IMR-90 (cell line): ENCODE data around the gene FOXL1. TPM values are rescaled to one million over a fixed set of nuclear protein-coding genes. Genes with fewer than 3 reads are reported as not detected.
A peak's percentile ranks its signal among the peaks of the same experiment; 100 is the strongest.

Source experiments
- ATAC-seq: fragments of 200-7000 bp; cut with Tn5 transposase; 2 replicates; pipeline ENCODE4 v1.9.1; 2020; ENCODE audit warnings: low read depth, mild to moderate bottlenecking, moderate library complexity
- BruUV-seq: library from RNA; stranded (reverse); fragments of 400-500 nt; replicated peaks from 2 replicates; lab custom pipeline; 2021; lab: Mats Ljungman, UMichigan
- CTCF ChIA-PET: fragments of 300-600 bp; formaldehyde crosslinking; extraction: SDS; loops from one replicate; lab custom pipeline; 2021; ENCODE audit warnings: antibody characterized with exemption; lab: Yijun Ruan, JAX
- POLR2A ChIA-PET: fragments of 300-600 bp; sonication (Branson Sonifier 250); formaldehyde crosslinking; loops from one replicate; lab custom pipeline; 2022; ENCODE audit warnings: antibody characterized with exemption; ENCODE audit not compliant: unreplicated experiment; lab: Charles Lee
- DNase-seq: peaks from one replicate; pipeline ENCODE4 v3.0.0; 2013
- H2AFZ ChIP-seq: replicated peaks from 2 replicates; pipeline ENCODE3; 2013; ENCODE audit warnings: low read length, mild to moderate bottlenecking; ENCODE audit not compliant: poor library complexity
- H2AK5ac ChIP-seq: 2 replicates; pipeline ENCODE4 v1.6.1; 2013; ENCODE audit warnings: low read depth, low read length, inconsistent platforms
- H2AK9ac ChIP-seq: replicated peaks from 2 replicates; pipeline ENCODE3; 2013; ENCODE audit warnings: mild to moderate bottlenecking, low read depth, low read length, moderate library complexity; ENCODE audit not compliant: poor library complexity
- H2BK120ac ChIP-seq: 2 replicates; pipeline ENCODE4 v1.6.1; 2013; ENCODE audit warnings: low read depth, low read length, inconsistent platforms
- H2BK15ac ChIP-seq: 3 replicates; pipeline ENCODE4 v1.6.1; 2013; ENCODE audit warnings: low read depth, low read length, inconsistent platforms
- H2BK20ac ChIP-seq: 2 replicates; pipeline ENCODE4 v1.6.1; 2013; ENCODE audit warnings: low read depth, mild to moderate bottlenecking, inconsistent platforms, low read length, moderate library complexity
- H2BK5ac ChIP-seq: 2 replicates; pipeline ENCODE4 v1.6.1; 2013; ENCODE audit warnings: mild to moderate bottlenecking, low read depth, low read length, inconsistent platforms; ENCODE audit not compliant: poor library complexity, severe bottlenecking
- H3K14ac ChIP-seq: replicated peaks from 2 replicates; pipeline ENCODE4 v1.6.1; 2013; ENCODE audit warnings: low read depth, low read length, inconsistent platforms
- H3K18ac ChIP-seq: 2 replicates; pipeline ENCODE4 v1.6.1; 2013; ENCODE audit warnings: low read depth, low read length, control low read depth
- H3K23ac ChIP-seq: 2 replicates; pipeline ENCODE4 v1.6.1; 2013; ENCODE audit warnings: low read depth, low read length, inconsistent platforms
- H3K27ac ChIP-seq: 2 replicates; pipeline ENCODE4 v1.5.1; 2013; ENCODE audit warnings: mild to moderate bottlenecking, control low read depth, low read length; ENCODE audit not compliant: insufficient read depth
- H3K27me3 ChIP-seq: 2 replicates; pipeline ENCODE4 v1.6.1; 2013; ENCODE audit warnings: low read length; ENCODE audit not compliant: control insufficient read depth, insufficient read depth
- H3K36me3 ChIP-seq: 2 replicates; pipeline ENCODE4 v1.6.1; 2013; ENCODE audit warnings: low read length, mixed read lengths; ENCODE audit not compliant: control insufficient read depth, insufficient read depth
- H3K4ac ChIP-seq: 2 replicates; pipeline ENCODE4 v1.6.1; 2013; ENCODE audit warnings: low read depth, low read length, inconsistent platforms
- H3K4me1 ChIP-seq: 2 replicates; pipeline ENCODE4 v1.6.1; 2013; ENCODE audit warnings: low read length, mixed read lengths; ENCODE audit not compliant: control insufficient read depth, insufficient read depth
- H3K4me2 ChIP-seq: 2 replicates; pipeline ENCODE4 v1.6.1; 2013; ENCODE audit warnings: low read depth, mild to moderate bottlenecking, control low read depth, low read length, moderate library complexity
- H3K4me3 ChIP-seq: 2 replicates; pipeline ENCODE4 v1.5.1; 2013; ENCODE audit warnings: low read depth, mild to moderate bottlenecking, control low read depth, low read length, moderate library complexity; ENCODE audit not compliant: insufficient read depth
- H3K56ac ChIP-seq: 2 replicates; pipeline ENCODE4 v1.6.1; 2013; ENCODE audit warnings: low read length, inconsistent platforms; ENCODE audit not compliant: insufficient read depth; ENCODE audit errors: extremely low read depth
- H3K79me1 ChIP-seq, 2 experiments: 2 replicates each; pipeline ENCODE4 v1.6.1; 2013; ENCODE audit warnings: low read length in 2 of 2, inconsistent platforms in 1 of 2, low read depth in 1 of 2
- H3K9ac ChIP-seq: 2 replicates; pipeline ENCODE4 v1.6.1; 2013; ENCODE audit warnings: low read depth, low read length, control low read depth
- H3K9me1 ChIP-seq: 2 replicates; pipeline ENCODE4 v1.6.1; 2013; ENCODE audit warnings: low read length, inconsistent platforms; ENCODE audit not compliant: insufficient read depth
- H3K9me3 ChIP-seq: 2 replicates; pipeline ENCODE4 v1.6.1; 2013; ENCODE audit warnings: low read length; ENCODE audit not compliant: control insufficient read depth, insufficient read depth
- H4K20me1 ChIP-seq: 2 replicates; pipeline ENCODE4 v1.6.1; 2013; ENCODE audit warnings: low read length, inconsistent platforms; ENCODE audit not compliant: insufficient read depth
- H4K5ac ChIP-seq: 2 replicates; pipeline ENCODE4 v1.6.1; 2013; ENCODE audit warnings: mild to moderate bottlenecking, low read depth, low read length, control low read depth
- H4K8ac ChIP-seq, 2 experiments: 2 replicates each; pipeline ENCODE4 v1.6.1; 2013; ENCODE audit warnings: low read depth in 2 of 2, low read length in 2 of 2, control low read depth in 1 of 2, inconsistent platforms in 1 of 2
- H4K91ac ChIP-seq: 2 replicates; pipeline ENCODE4 v1.6.1; 2013; ENCODE audit warnings: low read depth, low read length, inconsistent platforms; ENCODE audit not compliant: insufficient read depth
- ELK1 ChIP-seq: fragments of 150-350 bp; IDR thresholded peaks from 2 replicates; pipeline ENCODE4 v1.6.1; 2016; ENCODE audit warnings: low read depth, mild to moderate bottlenecking, low read length, moderate library complexity, borderline replicate concordance
- POLR2A ChIP-seq: IDR thresholded peaks from 2 replicates; pipeline ENCODE4 v1.6.1; 2012; ENCODE audit warnings: mild to moderate bottlenecking, low read depth, low read length
- RCOR1 ChIP-seq: IDR thresholded peaks from 2 replicates; pipeline ENCODE4 v1.6.1; 2012; ENCODE audit warnings: mild to moderate bottlenecking, low read length, improper control_type of control experiment; ENCODE audit not compliant: insufficient replicate concordance
- SMC3 ChIP-seq: fragments of 150-350 bp; IDR thresholded peaks from 2 replicates; pipeline ENCODE4 v1.6.1; 2016; ENCODE audit warnings: low read depth, mild to moderate bottlenecking, antibody characterized with exemption, low read length, moderate library complexity
- WGBS, 2 experiments: methylation state at CpG; one replicate each; pipeline versions ENCODE4 v1.1.5 to v1.1.7; 2013; ENCODE audit warnings: missing lambda C conversion rate in 2 of 2; ENCODE audit not compliant: insufficient read length in 1 of 2; ENCODE audit errors: extremely low coverage in 2 of 2; 5-methylcytosine and 5-hydroxymethylcytosine counted together
- dilution Hi-C: fragments of 300-500 bp; cut with HindIII; formaldehyde crosslinking; loops from one replicate; pipeline ENCODE4 v1.14.3; 2018; ENCODE audit warnings: low sequenced_read_pairs; ENCODE audit not compliant: unreplicated experiment
- in situ Hi-C: fragments of 300-500 bp; cut with MboI; formaldehyde crosslinking; loops from 3 replicates; pipeline ENCODE4 v1.14.3; 2019; ENCODE audit warnings: low sequenced_read_pairs, inconsistent platforms, mixed read lengths
- intact Hi-C: fragments of 100-400 bp; cut with micrococcal nuclease; formaldehyde crosslinking; loops from 2 replicates; pipeline ENCODE4 v1.10.0; 2022
- polyA plus RNA-seq, 3 experiments: library from polyadenylated mRNA; depleted of rRNA; stranded (reverse); fragments of >200 nt; gene quantifications; 2 replicates each; pipeline ENCODE4 v1.2.3, GENCODE V29; 2012; ENCODE audit warnings: low replicate concordance in 1 of 3
- total RNA-seq: library from RNA; depleted of rRNA; stranded (reverse); fragments of >200 nt; gene quantifications from 2 replicates; pipeline ENCODE4 v1.2.3, GENCODE V29; 2012

FOXL1 gene
- total and polyA plus RNA-seq, 2 of the 4 experiments (the other 2 are of a cell fraction): 15.2 to 25.8 TPM

GRCh38 chr16:86580063-86580790, 1.9 kb downstream of the FOXL1 start (continued):
- TF ChIP-seq RCOR1: no peak

GRCh38 chr16:86580791-86581170, 2.4 kb downstream of the FOXL1 start:
- WGBS, 2 experiments: no CpG with 5 or more reads among the region's 9 CpGs
- peak overlapping the region; percentile 67 for H3K56ac ChIP-seq
- ATAC-seq (no peak), DNase-seq (no peak)
- H3K4me2 ChIP-seq: peak overlapping the region; percentile 94
- dilution Hi-C loops: no loop called here
- H4K20me1 ChIP-seq: peaks cover 5% of the 10 kb centered on the region; the same call in 1 of the 2 replicates
- H3K79me1 ChIP-seq: peaks cover 19 to 30% of the 10 kb centered on the region in 2 experiments
- TSS peak; percentile 46 for BruUV-seq
- H3K27ac ChIP-seq: peak overlapping the region; percentile 71
- H3K9ac ChIP-seq: peak overlapping the region; percentile 95
- peak overlapping the region; percentile 97 for H2BK120ac ChIP-seq
- H2BK15ac ChIP-seq: peak overlapping the region; percentile 61; the same call in 1 of the 3 replicates
- peak overlapping the region; percentile 3 to 88; a peak in 3 of 4 replicates for H4K8ac ChIP-seq
- peaks cover 23% of the 10 kb centered on the region for H3K9me1 ChIP-seq
- H3K18ac ChIP-seq: peak overlapping the region; percentile 85
- peak overlapping the region; percentile 75 for H2AK9ac ChIP-seq
- peak overlapping the region; percentile 92 for H3K14ac ChIP-seq
- H3K27me3 ChIP-seq: no peaks in the 10 kb centered on the region
- TF ChIP-seq ELK1 (no peak), POLR2A (no peak), SMC3 (no peak)
- CTCF ChIA-PET: interaction anchor here (1.1 kb wide), 1 partner anchor 463 kb away, joined by 3 read pairs; no protein-coding TSS in a partner anchor
- peak overlapping the region; percentile 81; the same call in 1 of the 2 replicates for H4K5ac ChIP-seq
- peak overlapping the region; percentile 79 for H4K91ac ChIP-seq
- peak overlapping the region; percentile 100 for H2BK5ac ChIP-seq
- POLR2A ChIA-PET: no interaction called here
- no peaks in the 10 kb centered on the region for H3K9me3 ChIP-seq
- H3K23ac ChIP-seq: peak overlapping the region; percentile 88
- H2AK5ac ChIP-seq: peak overlapping the region; percentile 6; the same call in 1 of the 2 replicates
- intact Hi-C loops: loop anchor here (2.0 kb wide), 1 partner anchor 84 kb away; no protein-coding TSS in a partner anchor
- peaks cover 25% of the 10 kb centered on the region for H3K4me1 ChIP-seq
- H2AFZ ChIP-seq: no peak overlapping the region
- peaks cover 3% of the 10 kb centered on the region; the same call in 1 of the 2 replicates for H3K36me3 ChIP-seq
- H2BK20ac ChIP-seq: peak overlapping the region; percentile 78
- in situ Hi-C loops: loop anchor here (10.0 kb wide), 1 partner anchor 174 kb away; no protein-coding TSS in a partner anchor
- H3K4ac ChIP-seq: peak overlapping the region; percentile 91
- H3K4me3 ChIP-seq: peak overlapping the region; percentile 71
